Ecto neural progenitor cell (in vitro differentiated cells): ENCODE data around the gene ENG.
A peak's percentile ranks its signal among the peaks of the same experiment; 100 is the strongest.
"Not testable (repeated sequence)": the region's sequence is repeated elsewhere in the genome, so short reads cannot be mapped to it uniquely, and the experiment has no call there.

ENCODE experiments used
- DNase-seq: peaks from one replicate; pipeline ENCODE4 v3.0.0-alpha.2; 2018; ENCODE audit warnings: low spot score

Gene ENG

GRCh38 chr9:127841087-127841835 lies 13.2 kb downstream of the ENG start:
- DNase-seq = no peak

GRCh38 chr9:127838375-127839078 lies 15.9 kb downstream of the ENG start:
- no peak for DNase-seq

- no peak for DNase-seq
These were observed 17.1 kb downstream of the ENG start for GRCh38 chr9:127837346-127837745.

- not testable (repeated sequence) for DNase-seq
These were observed 17.9 kb downstream of the ENG start for GRCh38 chr9:127836561-127836960.

GRCh38 chr9:127835991-127836516 lies 18.4 kb downstream of the ENG start:
- DNase-seq = no peak

GRCh38 chr9:127833555-127833954 lies 20.9 kb downstream of the ENG start:
- DNase-seq = no peak

GRCh38 chr9:127832248-127832647 lies 22.2 kb downstream of the ENG start:
- DNase-seq = no peak

GRCh38 chr9:127829205-127829906 lies 25.1 kb downstream of the ENG start:
- DNase-seq = no peak

- peak; percentile 94 for DNase-seq
These were observed 26.0 kb downstream of the ENG start for GRCh38 chr9:127828262-127829031.

GRCh38 chr9:127826253-127826913 lies 28.1 kb downstream of the ENG start:
- no peak for DNase-seq

GRCh38 chr9:127825319-127826051 lies 29.0 kb downstream of the ENG start:
- peak; percentile 90 for DNase-seq

- no peak for DNase-seq
These were observed 32.4 kb downstream of the ENG start for GRCh38 chr9:127822108-127822507.

- no peak for DNase-seq
These were observed 35.9 kb downstream of the ENG start for GRCh38 chr9:127818574-127818973.

GRCh38 chr9:127817881-127818434 lies 36.5 kb downstream of the ENG start:
- no peak for DNase-seq

GRCh38 chr9:127816728-127817127 lies 37.7 kb downstream of the ENG start:
- DNase-seq = no peak

- DNase-seq = no peak
These were observed 38.1 kb downstream of the ENG start for GRCh38 chr9:127816362-127816725.

- peak; percentile 41 for DNase-seq
These were observed 38.7 kb downstream of the ENG start for GRCh38 chr9:127815512-127816361.

- no peak for DNase-seq
These were observed 39.6 kb downstream of the ENG start for GRCh38 chr9:127814619-127815511.
